GM12865 (cell line): ENCODE results near the gene HPSE2.

Experiments
- DNase-seq: peaks from one replicate; pipeline ENCODE4 v3.0.0; 2010; ENCODE audit warnings: low read depth
- H3K4me3 ChIP-seq: 2 replicates; pipeline ENCODE4 v1.5.1; 2011; ENCODE audit warnings: mild to moderate bottlenecking, low read depth, low read length, control low read depth
- CTCF ChIP-seq: IDR thresholded peaks from 2 replicates; pipeline ENCODE4 v1.5.1; 2011; ENCODE audit warnings: low read length, control low read depth, low read depth, inconsistent platforms; ENCODE audit not compliant: insufficient read depth; ENCODE audit errors: missing control alignments

The HPSE2 gene

DNA sequence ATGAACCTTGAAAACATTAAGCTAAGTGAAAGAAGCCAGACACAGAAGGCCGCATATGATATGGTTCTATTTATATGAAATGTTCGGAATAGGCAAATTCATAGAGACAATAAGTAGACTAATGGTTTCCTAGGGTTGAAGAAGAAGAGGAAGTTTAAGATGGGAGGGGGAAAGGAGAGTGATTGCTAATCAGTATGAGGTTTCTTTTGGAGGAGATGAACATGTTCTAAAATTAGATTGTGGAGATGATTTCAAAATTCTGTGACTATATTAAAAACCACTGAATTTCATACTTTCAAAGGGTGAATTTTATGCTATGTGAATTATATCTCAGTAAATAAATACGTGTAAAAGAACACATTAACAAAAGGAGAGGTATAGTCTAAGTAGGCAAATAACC is 612.5 kb downstream of the HPSE2 start:
- no peak for DNase-seq
- no peak for TF ChIP-seq CTCF
- no peak overlapping the region for H3K4me3 ChIP-seq

GRCh38 chr10:98621630-98622029 is 614.0 kb downstream of the HPSE2 start:
- TF ChIP-seq CTCF: no peak
- DNase-seq: no peak

GRCh38 chr10:98620503-98620902 is 615.1 kb downstream of the HPSE2 start:
- TF ChIP-seq CTCF: no peak
- no peak overlapping the region for H3K4me3 ChIP-seq
- no peak for DNase-seq

More at GRCh38 chr10:98621630-98622029, 614.0 kb downstream of the HPSE2 start:
- no peak overlapping the region for H3K4me3 ChIP-seq

DNA sequence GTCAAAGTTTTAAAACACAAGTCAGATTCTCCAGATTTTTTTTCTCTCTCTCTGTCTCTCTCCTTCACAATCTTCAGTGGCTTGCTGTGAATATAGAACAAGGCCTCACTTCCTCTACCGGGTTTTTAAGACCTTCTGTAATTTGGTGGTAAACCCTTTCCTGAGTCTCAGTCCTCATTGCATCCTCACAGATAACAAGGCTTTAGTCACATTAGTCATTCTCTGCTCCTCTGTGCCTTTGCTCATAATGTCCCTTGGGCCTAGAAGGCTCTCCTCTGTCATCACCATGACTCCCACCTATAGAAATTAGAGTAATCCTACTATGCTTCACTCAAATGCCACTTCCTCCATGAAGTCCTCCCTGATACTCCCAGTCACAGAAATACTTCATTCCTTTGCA is 616.2 kb downstream of the HPSE2 start:
- peak; percentile 36 for DNase-seq
- TF ChIP-seq CTCF: no peak
- no peak overlapping the region for H3K4me3 ChIP-seq

GRCh38 chr10:98617906-98618520 is 617.6 kb downstream of the HPSE2 start:
- H3K4me3 ChIP-seq: no peak overlapping the region
- no peak for TF ChIP-seq CTCF
- no peak for DNase-seq

GRCh38 chr10:98613446-98613845 is 622.2 kb downstream of the HPSE2 start:
- no peak overlapping the region for H3K4me3 ChIP-seq
- no peak for DNase-seq
- TF ChIP-seq CTCF: no peak

DNA sequence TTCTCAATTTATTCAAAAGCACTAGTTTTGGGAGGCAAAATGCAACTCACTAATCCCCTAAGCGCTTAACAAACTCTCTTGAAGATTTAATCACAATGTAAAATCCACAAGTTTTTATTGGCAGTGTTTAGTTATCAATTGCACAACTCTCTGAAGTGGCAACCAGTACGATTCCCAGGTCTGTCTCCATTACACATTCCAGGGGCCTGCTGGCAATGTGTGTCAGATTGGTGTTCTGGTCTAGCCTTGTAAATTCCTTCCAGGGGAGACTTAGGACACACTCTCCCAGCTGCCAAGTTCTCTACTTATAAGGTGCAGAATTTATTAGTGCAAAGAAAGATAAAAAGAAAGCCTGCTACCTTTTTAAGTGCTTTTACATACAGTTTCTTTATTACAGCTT is 624.2 kb downstream of the HPSE2 start:
- TF ChIP-seq CTCF: no peak
- H3K4me3 ChIP-seq: no peak overlapping the region
- DNase-seq: no peak
